Measurements from ENCODE around the gene CEBPZ. TPM values are rescaled to one million over a fixed set of nuclear protein-coding genes. Genes with fewer than 3 reads are reported as not detected.
A peak's percentile ranks its signal among the peaks of the same experiment; 100 is the strongest.
"Not testable (repeated sequence)": the region's sequence is repeated elsewhere in the genome, so short reads cannot be mapped to it uniquely, and the experiment has no call there.

CEBPZ gene
- total RNA-seq, 1 experiment from 2014 or later = 146 TPM

GRCh38 chr2:37205689-37206341 is 25.6 kb downstream of the CEBPZ start (continued):
- no peak for TF ChIP-seq AFF4 (CRISPR knock-in tag; IDR thresholded peaks at IDR 0.05; ENCODE audit: borderline replicate concordance)
- no peak for TF ChIP-seq ERG (CRISPR knock-in tag; IDR thresholded peaks at IDR 0.05)
- peak; percentile 80; the same call in 1 of the 2 replicates for TF ChIP-seq ZNF532 (CRISPR knock-in tag; IDR thresholded peaks at IDR 0.05; ENCODE audit: borderline replicate concordance)
- peak; percentile 50; the same call in 1 of the 2 replicates for TF ChIP-seq ETV6 (CRISPR knock-in tag; IDR thresholded peaks at IDR 0.05)
- peak; percentile 40; the same call in 1 of the 2 replicates for TF ChIP-seq FOXK1 (CRISPR knock-in tag; IDR thresholded peaks at IDR 0.05)
- TF ChIP-seq CREM (CRISPR knock-in tag; IDR thresholded peaks at IDR 0.05) = no peak
- TF ChIP-seq ZNF121 (CRISPR knock-in tag; IDR thresholded peaks at IDR 0.05) = no peak
- no peak for TF ChIP-seq NFATC4 (CRISPR knock-in tag; IDR thresholded peaks at IDR 0.05)

GRCh38 chr2:37205071-37205661 is 26.2 kb downstream of the CEBPZ start:
- POLR2A ChIA-PET; H3K27me3 Mint-ChIP-seq (ENCODE audit: low read depth): not testable (repeated sequence)
- peaks cover 55% of the 10 kb centered on the region for H3K9me3 Mint-ChIP-seq
- ATAC-seq (peak; percentile 8), DNase-seq (ENCODE audit: low spot score) (peak; percentile 25)
- H3K4me3 Mint-ChIP-seq = peak overlapping the region; percentile 6
- CTCF ChIA-PET = interaction anchor here (0.8 to 1.3 kb wide), 2 partner anchors 14 to 25 kb away, joined by 3 to 4 read pairs; no protein-coding TSS in a partner anchor
- TF ChIP-seq IRF1 (CRISPR knock-in tag; IDR thresholded peaks at IDR 0.05) (peak; percentile 79; the same call in 1 of the 2 replicates), TEAD1 (CRISPR knock-in tag; IDR thresholded peaks at IDR 0.05) (peak; percentile 76; the same call in 1 of the 2 replicates)
- H3K4me1 Mint-ChIP-seq = peaks cover 66% of the 10 kb centered on the region
- H3K36me3 Mint-ChIP-seq = peaks cover 98% of the 10 kb centered on the region
- H3K27ac Mint-ChIP-seq = peak overlapping the region; percentile 96

GRCh38 chr2:37203708-37204107 is 27.7 kb downstream of the CEBPZ start:
- Mint-ChIP-seq H3K4me1 (peaks cover 71% of the 10 kb centered on the region), H3K9me3 (peaks cover 41% of the 10 kb centered on the region), H3K27ac (peak overlapping the region; percentile 60; the same call in 1 of the 2 replicates), H3K36me3 (peaks cover 92% of the 10 kb centered on the region), H3K27me3 (ENCODE audit: low read depth) (no peaks in the 10 kb centered on the region; the same call in 1 of the 2 replicates), H3K4me3 (no peak overlapping the region)
- ChIA-PET POLR2A (no interaction called here), CTCF (interaction anchor here (1.6 kb wide), 1 partner anchor 12 kb away, joined by 3 read pairs; no protein-coding TSS in a partner anchor)
- ATAC-seq = no peak
- TF ChIP-seq TEAD1 (CRISPR knock-in tag; IDR thresholded peaks at IDR 0.05) = no peak
- TF ChIP-seq SMAD4 (CRISPR knock-in tag; IDR thresholded peaks at IDR 0.05) = no peak
- 0 out of 2 replicates have a peak, but pooled peaks have one; percentile 18 for TF ChIP-seq ERG (CRISPR knock-in tag; IDR thresholded peaks at IDR 0.05)
- TF ChIP-seq TCF7 (CRISPR knock-in tag; IDR thresholded peaks at IDR 0.05; ENCODE audit: low read depth) = no peak
- no peak for TF ChIP-seq NR1H2 (CRISPR knock-in tag; IDR thresholded peaks at IDR 0.05)
- TF ChIP-seq GTF2I (CRISPR knock-in tag; conservative IDR thresholded peaks at IDR 0.05) = peak; percentile 53; the same call in 1 of the 2 replicates
- TF ChIP-seq STAT6 (CRISPR knock-in tag; conservative IDR thresholded peaks at IDR 0.05; ENCODE audit: low read depth) = no peak
- no peak for DNase-seq (ENCODE audit: low spot score)
